GM12801 (cell line): ENCODE data around the gene PLCZ1.

Experiments used
- TF ChIP-seq, protein P1 (sequence below): IDR thresholded peaks from one replicate; pipeline ENCODE4 v1.5.1; 2011; ENCODE audit warnings: control low read depth; ENCODE audit not compliant: insufficient read length; ENCODE audit errors: extremely low read depth

Gene PLCZ1

DNA sequence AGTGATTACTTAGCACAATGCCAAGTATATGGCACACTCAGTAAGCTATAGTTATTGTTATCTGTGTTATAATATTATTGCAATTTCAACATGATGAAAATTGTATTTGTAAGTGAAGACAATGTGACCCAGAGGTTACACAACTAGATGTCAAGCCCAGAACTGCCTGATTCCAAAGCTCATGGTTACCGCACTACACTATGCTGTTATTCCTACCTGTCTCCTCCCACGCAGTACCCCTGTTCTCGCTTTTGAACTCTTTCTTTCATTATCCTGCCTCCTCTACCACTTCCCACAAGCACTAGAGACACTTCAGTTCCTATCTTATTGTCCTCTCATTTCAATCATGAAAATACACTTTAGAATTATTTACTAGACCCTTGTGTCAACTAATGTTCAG, 93.2 kb downstream of the PLCZ1 start:
- TF ChIP-seq, protein P1, sequence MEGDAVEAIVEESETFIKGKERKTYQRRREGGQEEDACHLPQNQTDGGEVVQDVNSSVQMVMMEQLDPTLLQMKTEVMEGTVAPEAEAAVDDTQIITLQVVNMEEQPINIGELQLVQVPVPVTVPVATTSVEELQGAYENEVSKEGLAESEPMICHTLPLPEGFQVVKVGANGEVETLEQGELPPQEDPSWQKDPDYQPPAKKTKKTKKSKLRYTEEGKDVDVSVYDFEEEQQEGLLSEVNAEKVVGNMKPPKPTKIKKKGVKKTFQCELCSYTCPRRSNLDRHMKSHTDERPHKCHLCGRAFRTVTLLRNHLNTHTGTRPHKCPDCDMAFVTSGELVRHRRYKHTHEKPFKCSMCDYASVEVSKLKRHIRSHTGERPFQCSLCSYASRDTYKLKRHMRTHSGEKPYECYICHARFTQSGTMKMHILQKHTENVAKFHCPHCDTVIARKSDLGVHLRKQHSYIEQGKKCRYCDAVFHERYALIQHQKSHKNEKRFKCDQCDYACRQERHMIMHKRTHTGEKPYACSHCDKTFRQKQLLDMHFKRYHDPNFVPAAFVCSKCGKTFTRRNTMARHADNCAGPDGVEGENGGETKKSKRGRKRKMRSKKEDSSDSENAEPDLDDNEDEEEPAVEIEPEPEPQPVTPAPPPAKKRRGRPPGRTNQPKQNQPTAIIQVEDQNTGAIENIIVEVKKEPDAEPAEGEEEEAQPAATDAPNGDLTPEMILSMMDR = no peak

DNA sequence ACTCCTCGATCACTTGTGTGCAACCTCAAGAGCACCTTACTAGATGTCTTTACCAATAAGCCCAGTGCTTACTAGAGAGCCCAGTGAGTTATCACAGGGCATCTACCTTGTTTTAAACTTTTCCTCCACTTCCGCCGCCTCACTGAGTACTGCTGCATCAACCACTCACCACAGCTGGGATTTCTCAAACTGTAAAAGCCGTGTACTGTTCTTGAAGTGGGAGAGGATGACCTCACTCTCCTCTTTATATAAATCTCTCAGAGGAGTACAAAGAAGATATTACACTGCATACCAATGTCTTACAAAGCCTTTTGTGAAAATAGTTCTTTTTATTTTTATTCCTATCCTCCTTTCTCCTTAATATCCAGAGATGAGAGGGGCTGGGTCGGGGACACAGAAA, 94.1 kb downstream of the PLCZ1 start:
- TF ChIP-seq, protein P1 = no peak

DNA sequence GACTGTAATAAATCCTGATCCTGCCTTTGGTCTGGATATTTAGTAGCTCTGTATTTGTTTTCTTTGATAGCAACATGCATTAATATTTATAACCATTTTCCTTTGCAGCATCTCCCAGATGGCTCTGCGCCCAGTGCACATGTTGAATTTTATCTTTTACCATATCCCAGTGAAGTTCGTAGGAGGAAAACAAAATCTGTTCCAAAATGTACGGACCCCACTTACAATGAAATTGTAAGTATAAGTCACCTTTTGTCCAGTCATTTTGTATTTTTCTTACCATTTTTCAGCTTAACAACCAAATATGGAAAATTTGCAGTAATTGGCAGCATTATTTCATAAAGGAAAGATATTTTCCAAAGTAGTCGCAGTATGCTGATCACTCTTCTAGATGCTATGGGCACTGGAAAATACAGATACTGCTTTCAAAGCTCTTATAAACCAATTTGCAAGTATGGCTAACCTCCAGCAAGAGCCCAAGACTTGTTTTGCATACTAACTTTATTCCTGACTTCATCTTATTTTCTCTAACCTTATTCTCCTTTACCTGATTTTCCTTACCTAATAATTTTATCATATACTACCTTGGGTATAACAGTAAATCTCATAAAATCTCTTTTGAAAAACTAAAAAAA, 97.4 kb downstream of the PLCZ1 start:
- TF ChIP-seq, protein P1 = no peak

DNA sequence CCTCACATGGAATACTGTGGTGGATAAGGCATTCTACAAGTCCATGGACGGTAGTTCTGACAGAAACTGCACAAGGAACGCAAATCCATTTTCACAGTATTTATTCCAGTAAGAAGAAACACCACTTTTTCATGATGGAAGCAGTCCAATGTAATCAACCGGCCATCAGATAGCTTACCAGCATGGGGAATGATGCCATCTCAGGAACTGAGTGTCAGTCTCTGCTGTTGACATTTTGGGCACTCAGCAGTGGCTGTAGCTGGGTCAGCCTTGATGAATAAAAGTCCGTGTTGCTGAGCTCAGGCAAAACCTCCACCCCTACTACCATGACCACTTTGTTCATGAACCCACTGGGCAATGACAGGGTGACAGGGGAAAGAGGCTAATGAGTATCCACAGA, 103.4 kb downstream of the PLCZ1 start:
- TF ChIP-seq, protein P1 = no peak
